Neural progenitor cell (in vitro differentiated cells): Measurements from ENCODE around the gene CASK. TPM values are rescaled to one million over a fixed set of nuclear protein-coding genes. Genes with fewer than 3 reads are reported as not detected.

ENCODE experiments used
- DNase-seq: peaks from one replicate; pipeline ENCODE4 v3.0.0-alpha.2; 2016; ENCODE audit warnings: low spot score
- H2AFZ ChIP-seq: fragments of 200-600 bp; sonication (generic); replicated peaks from 2 replicates; pipeline ENCODE4 v1.6.1; 2016; ENCODE audit warnings: antibody characterized with exemption
- H3F3A ChIP-seq: fragments of 200-600 bp; sonication (generic); 2 replicates; pipeline ENCODE4 v1.6.1; 2016; ENCODE audit warnings: antibody characterized with exemption, low read depth
- H3K27ac ChIP-seq: fragments of 200-600 bp; sonication (generic); 2 replicates; pipeline ENCODE4 v1.5.1; 2016; ENCODE audit warnings: mild to moderate bottlenecking
- H3K27me3 ChIP-seq: fragments of 200-600 bp; sonication (generic); 2 replicates; pipeline ENCODE4 v1.6.1; 2016; ENCODE audit warnings: mild to moderate bottlenecking, moderate library complexity
- H3K36me3 ChIP-seq: fragments of 200-600 bp; sonication (generic); 2 replicates; pipeline ENCODE4 v1.5.1; 2016
- H3K4me1 ChIP-seq: fragments of 200-600 bp; sonication (generic); 2 replicates; pipeline ENCODE4 v1.6.1; 2016; ENCODE audit warnings: mixed run types
- H3K4me2 ChIP-seq: fragments of 200-600 bp; sonication (generic); 2 replicates; pipeline ENCODE4 v1.6.1; 2016
- H3K4me3 ChIP-seq: fragments of 200-600 bp; sonication (generic); 2 replicates; pipeline ENCODE4 v1.5.1; 2016
- H3K79me2 ChIP-seq: fragments of 200-600 bp; sonication (generic); 2 replicates; pipeline ENCODE4 v1.6.1; 2016; ENCODE audit warnings: low read depth
- H3K9ac ChIP-seq: fragments of 200-600 bp; sonication (generic); 2 replicates; pipeline ENCODE4 v1.6.1; 2016
- H3K9me3 ChIP-seq: fragments of 200-600 bp; sonication (generic); 2 replicates; pipeline ENCODE4 v1.5.1; 2016; ENCODE audit warnings: low read depth
- H4K20me1 ChIP-seq: fragments of 200-600 bp; sonication (generic); 2 replicates; pipeline ENCODE4 v1.6.1; 2016; ENCODE audit warnings: low read depth
- H3K27ac Mint-ChIP-seq: 3 replicates; pipeline ENCODE4 v1.8.0; 2021; ENCODE audit warnings: mixed read lengths
- H3K27me3 Mint-ChIP-seq: 2 replicates; pipeline ENCODE4 v1.8.0; 2022; ENCODE audit warnings: low read depth, mild to moderate bottlenecking, inconsistent platforms, moderate library complexity, mixed read lengths; ENCODE audit not compliant: insufficient read depth
- H3K36me3 Mint-ChIP-seq: 3 replicates; pipeline ENCODE4 v1.8.0; 2021; ENCODE audit warnings: mixed read lengths
- H3K4me1 Mint-ChIP-seq: 3 replicates; pipeline ENCODE4 v1.8.0; 2021; ENCODE audit warnings: mixed read lengths
- H3K4me3 Mint-ChIP-seq: 3 replicates; pipeline ENCODE4 v1.8.0; 2021; ENCODE audit warnings: mild to moderate bottlenecking, moderate library complexity, mixed read lengths
- H3K9me3 Mint-ChIP-seq: 3 replicates; pipeline ENCODE4 v1.8.0; 2020; ENCODE audit warnings: mixed read lengths
- CTCF ChIP-seq: fragments of 200-600 bp; sonication (generic); IDR thresholded peaks from 2 replicates; pipeline ENCODE4 v1.5.1; 2017; ENCODE audit warnings: antibody characterized with exemption, mild to moderate bottlenecking
- EZH2 ChIP-seq: fragments of 200-600 bp; sonication (generic); IDR thresholded peaks from 2 replicates; pipeline ENCODE4 v1.6.1; 2017; ENCODE audit warnings: antibody characterized with exemption, mild to moderate bottlenecking, moderate library complexity
- EZH2phosphoT487 ChIP-seq: fragments of 200-600 bp; sonication (generic); IDR thresholded peaks from 2 replicates; pipeline ENCODE4 v1.6.1; 2017; ENCODE audit warnings: antibody characterized with exemption
- total RNA-seq: library from RNA; depleted of rRNA; stranded (reverse); fragments of >200 nt; gene quantifications from 2 replicates; pipeline ENCODE4 v1.2.3, GENCODE V29; 2015; ENCODE audit warnings: low replicate concordance

The CASK gene
- total RNA-seq, 1 donor from 2014 or later: 85.4 TPM

GRCh38 chrX:41734530-41734929 lies 188.8 kb downstream of the CASK start:
- Mint-ChIP-seq H3K27me3 (no peaks in the 10 kb centered on the region), H3K4me3 (no peak overlapping the region), H3K27ac (no peak overlapping the region), H3K36me3 (no peaks in the 10 kb centered on the region), H3K4me1 (peaks cover 6% of the 10 kb centered on the region), H3K9me3 (no peaks in the 10 kb centered on the region)
- H3K36me3 ChIP-seq: no peaks in the 10 kb centered on the region
- no peak overlapping the region for H3K4me3 ChIP-seq
- no peaks in the 10 kb centered on the region for H3K27me3 ChIP-seq
- peaks cover 4% of the 10 kb centered on the region for H3F3A ChIP-seq
- peaks cover 5% of the 10 kb centered on the region for H3K4me1 ChIP-seq
- no peak overlapping the region for H2AFZ ChIP-seq
- TF ChIP-seq EZH2 (no peak), CTCF (peak; percentile 56), EZH2phosphoT487 (no peak)
- H3K79me2 ChIP-seq: no peaks in the 10 kb centered on the region
- no peaks in the 10 kb centered on the region for H3K9me3 ChIP-seq
- no peak overlapping the region for H3K4me2 ChIP-seq
- no peak overlapping the region for H3K9ac ChIP-seq
- H4K20me1 ChIP-seq: no peaks in the 10 kb centered on the region
- no peak overlapping the region for H3K27ac ChIP-seq
- DNase-seq: peak; percentile 33

GRCh38 chrX:41733939-41734338 lies 189.4 kb downstream of the CASK start:
- Histone ChIP-seq H2AFZ (no peak overlapping the region), H3K4me3 (no peak overlapping the region), H3K9ac (no peak overlapping the region), H3K36me3 (no peaks in the 10 kb centered on the region), H3K4me2 (no peak overlapping the region), H3K4me1 (peaks cover 5% of the 10 kb centered on the region), H3K79me2 (no peaks in the 10 kb centered on the region), H4K20me1 (no peaks in the 10 kb centered on the region), H3F3A (peaks cover 4% of the 10 kb centered on the region), H3K9me3 (no peaks in the 10 kb centered on the region), H3K27me3 (no peaks in the 10 kb centered on the region), H3K27ac (no peak overlapping the region)
- TF ChIP-seq EZH2 (no peak), EZH2phosphoT487 (no peak), CTCF (no peak)
- no peak for DNase-seq
- Mint-ChIP-seq H3K27me3 (no peaks in the 10 kb centered on the region), H3K9me3 (no peaks in the 10 kb centered on the region), H3K4me1 (peaks cover 6% of the 10 kb centered on the region), H3K36me3 (no peaks in the 10 kb centered on the region), H3K27ac (no peak overlapping the region), H3K4me3 (no peak overlapping the region)

GRCh38 chrX:41732260-41732659 lies 191.1 kb downstream of the CASK start:
- Histone ChIP-seq H3F3A (peaks cover 4% of the 10 kb centered on the region), H3K9me3 (no peaks in the 10 kb centered on the region), H3K9ac (no peak overlapping the region), H3K4me3 (no peak overlapping the region), H4K20me1 (no peaks in the 10 kb centered on the region), H3K4me2 (no peak overlapping the region), H2AFZ (no peak overlapping the region), H3K79me2 (no peaks in the 10 kb centered on the region), H3K27me3 (no peaks in the 10 kb centered on the region), H3K4me1 (peaks cover 5% of the 10 kb centered on the region), H3K36me3 (no peaks in the 10 kb centered on the region), H3K27ac (no peak overlapping the region)
- Mint-ChIP-seq H3K4me3 (no peak overlapping the region), H3K27me3 (no peaks in the 10 kb centered on the region), H3K4me1 (peaks cover 6% of the 10 kb centered on the region), H3K36me3 (no peaks in the 10 kb centered on the region), H3K27ac (no peak overlapping the region), H3K9me3 (no peaks in the 10 kb centered on the region)
- TF ChIP-seq CTCF: no peak
- no peak for TF ChIP-seq EZH2phosphoT487
- no peak for TF ChIP-seq EZH2
- peak; percentile 22 for DNase-seq
